Measurements from ENCODE around the gene SMARCE1. TPM values are rescaled to one million over a fixed set of nuclear protein-coding genes. Genes with fewer than 3 reads are reported as not detected.

The SMARCE1 gene
- total RNA-seq, 2 experiments from 2014 or later = 103 to 104 TPM

GRCh38 chr17:40671282-40671681, 23.7 kb upstream of the SMARCE1 start:
- intact Hi-C loops (cut with micrococcal nuclease) = no loop called here
- no peaks in the 10 kb centered on the region for H3K9me3 Mint-ChIP-seq
- POLR2A ChIA-PET = no interaction called here
- H3K4me3 Mint-ChIP-seq = no peak overlapping the region
- CTCF ChIA-PET = no interaction called here
- no peak overlapping the region for H3K27ac Mint-ChIP-seq
- no peak for DNase-seq
- H3K4me1 Mint-ChIP-seq (ENCODE audit: low read depth) = no peaks in the 10 kb centered on the region
- H3K36me3 Mint-ChIP-seq = no peaks in the 10 kb centered on the region
- H3K27me3 Mint-ChIP-seq = peaks cover 10% of the 10 kb centered on the region

- intact Hi-C loops (cut with micrococcal nuclease) = no loop called here
- peaks cover 5% of the 10 kb centered on the region for H3K4me1 Mint-ChIP-seq (ENCODE audit: low read depth)
- H3K27ac Mint-ChIP-seq = no peak overlapping the region
- CTCF ChIA-PET = no interaction called here
- H3K36me3 Mint-ChIP-seq = no peaks in the 10 kb centered on the region
- POLR2A ChIA-PET = interaction anchor here (1.0 kb wide), 1 partner anchor 19 kb away, joined by 3 read pairs; the partner anchor contains the start of gene SMARCE1
- H3K27me3 Mint-ChIP-seq = peaks cover 23% of the 10 kb centered on the region
- H3K9me3 Mint-ChIP-seq = no peaks in the 10 kb centered on the region
- DNase-seq = no peak
- no peak overlapping the region for H3K4me3 Mint-ChIP-seq
Observed at GRCh38 chr17:40666331-40666730, 18.7 kb upstream of the SMARCE1 start.

GRCh38 chr17:40664582-40665333, 17.1 kb upstream of the SMARCE1 start, which contains the start of gene KRT222:
TSS of gene KRT222 (minus strand) at chr17:40665177. CDS start at chr17:40665099, 78 bp downstream.
- no peaks in the 10 kb centered on the region for H3K36me3 Mint-ChIP-seq
- peaks cover 9% of the 10 kb centered on the region for H3K4me1 Mint-ChIP-seq (ENCODE audit: low read depth)
- peaks cover 23% of the 10 kb centered on the region for H3K27me3 Mint-ChIP-seq
- H3K27ac Mint-ChIP-seq = no peak within 1 kb of the TSS
- intact Hi-C loops (cut with micrococcal nuclease) = no loop called here
- H3K9me3 Mint-ChIP-seq = no peaks in the 10 kb centered on the region
- no peak for DNase-seq
- H3K4me3 Mint-ChIP-seq = no peak within 1 kb of the TSS
- POLR2A ChIA-PET = no interaction called here
- CTCF ChIA-PET = no interaction called here

DNA sequence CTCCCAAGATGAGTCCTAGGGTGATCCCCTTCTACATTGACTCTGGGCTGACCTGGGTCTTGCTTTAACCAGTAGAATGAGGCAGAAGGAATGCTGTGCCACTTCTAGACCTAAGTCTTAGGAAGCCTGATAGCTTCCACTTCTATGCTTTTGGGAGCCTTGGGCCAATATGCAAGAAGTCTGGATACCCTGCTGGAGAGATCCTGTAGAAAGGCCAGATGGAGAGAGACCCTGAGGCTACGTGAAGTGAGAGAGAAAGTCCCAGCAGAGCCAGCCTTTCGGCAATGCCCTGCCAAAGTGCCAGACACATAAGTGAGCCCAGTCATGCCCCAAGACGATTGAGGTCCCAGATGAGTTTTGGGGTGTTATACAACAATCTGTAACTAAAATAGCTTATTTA, 15.6 kb upstream of the SMARCE1 start:
- POLR2A ChIA-PET = no interaction called here
- no peak for DNase-seq
- CTCF ChIA-PET = no interaction called here

DNA sequence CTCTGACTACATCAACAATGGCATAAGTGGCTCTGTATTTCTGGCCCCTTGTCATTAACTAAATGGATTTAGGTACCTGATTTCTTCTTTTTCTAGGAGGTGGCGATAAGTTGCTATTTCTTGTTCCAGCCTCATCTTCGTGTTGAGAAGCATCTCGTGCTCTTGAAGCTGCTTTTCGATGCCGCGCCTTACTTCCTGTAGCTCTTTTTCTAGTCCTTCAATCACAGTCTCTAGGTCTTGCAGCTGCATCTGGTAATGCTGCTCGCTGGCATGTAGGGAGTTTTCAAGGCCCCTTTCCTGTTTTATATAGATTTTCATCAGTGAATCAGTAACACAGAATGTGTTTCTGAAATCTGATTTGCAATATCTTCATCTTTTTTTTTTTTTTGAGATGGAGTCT, 12.3 kb upstream of the SMARCE1 start:
- Mint-ChIP-seq H3K27me3 (peaks cover 15% of the 10 kb centered on the region), H3K4me3 (no peak overlapping the region), H3K36me3 (no peaks in the 10 kb centered on the region), H3K4me1 (ENCODE audit: low read depth) (peaks cover 8% of the 10 kb centered on the region), H3K9me3 (peaks cover 2% of the 10 kb centered on the region), H3K27ac (no peak overlapping the region)
- CTCF ChIA-PET = no interaction called here
- intact Hi-C loops (cut with micrococcal nuclease) = loop anchor here (1.0 kb wide), 1 partner anchor 41 kb away; no protein-coding TSS in a partner anchor
- DNase-seq = no peak
- POLR2A ChIA-PET = interaction anchor here (1.4 kb wide), 1 partner anchor 11 kb away, joined by 4 read pairs; no protein-coding TSS in a partner anchor

More for the DNA sequence above, 15.6 kb upstream of the SMARCE1 start:
- Mint-ChIP-seq H3K27ac (no peak overlapping the region), H3K36me3 (no peaks in the 10 kb centered on the region), H3K9me3 (no peaks in the 10 kb centered on the region), H3K27me3 (peaks cover 25% of the 10 kb centered on the region), H3K4me1 (ENCODE audit: low read depth) (peaks cover 11% of the 10 kb centered on the region), H3K4me3 (no peak overlapping the region)
- intact Hi-C loops (cut with micrococcal nuclease) = no loop called here

DNA sequence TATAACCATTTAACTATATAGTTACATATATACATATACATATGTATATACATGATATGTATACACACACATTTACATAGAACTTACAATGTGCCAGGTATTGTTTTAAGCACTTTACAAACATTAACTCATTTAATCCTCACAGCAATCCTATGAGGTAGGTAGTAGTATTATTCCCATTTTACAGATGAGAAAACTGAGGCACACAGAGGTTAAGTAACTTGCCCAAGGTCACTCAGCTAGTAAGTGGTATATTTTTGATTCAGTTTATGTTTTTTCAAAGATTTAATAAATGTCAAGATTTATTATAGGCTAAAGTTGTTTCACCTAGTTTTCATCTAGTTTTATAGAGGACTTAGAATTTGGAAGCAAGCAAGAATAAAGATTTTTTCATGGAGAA, 10.8 kb upstream of the SMARCE1 start:
- no peak overlapping the region for H3K4me3 Mint-ChIP-seq
- H3K27me3 Mint-ChIP-seq = peaks cover 9% of the 10 kb centered on the region
- intact Hi-C loops (cut with micrococcal nuclease) = no loop called here
- no peaks in the 10 kb centered on the region for H3K36me3 Mint-ChIP-seq
- peaks cover 5% of the 10 kb centered on the region for H3K4me1 Mint-ChIP-seq (ENCODE audit: low read depth)
- H3K27ac Mint-ChIP-seq = no peak overlapping the region
- POLR2A ChIA-PET = no interaction called here
- no peak for DNase-seq
- CTCF ChIA-PET = no interaction called here
- peaks cover 2% of the 10 kb centered on the region for H3K9me3 Mint-ChIP-seq

GRCh38 chr17:40651939-40652338, 4.3 kb upstream of the SMARCE1 start:
- Mint-ChIP-seq H3K4me3 (no peak overlapping the region), H3K36me3 (peaks cover 4% of the 10 kb centered on the region), H3K4me1 (ENCODE audit: low read depth) (peaks cover 8% of the 10 kb centered on the region), H3K27me3 (no peaks in the 10 kb centered on the region), H3K27ac (no peak overlapping the region), H3K9me3 (no peaks in the 10 kb centered on the region)
- ChIA-PET CTCF (no interaction called here), POLR2A (no interaction called here)
- no peak for DNase-seq
- intact Hi-C loops (cut with micrococcal nuclease) = no loop called here

GRCh38 chr17:40648384-40648968, 858 bp upstream of the SMARCE1 start:
- intact Hi-C loops (cut with micrococcal nuclease) = no loop called here

DNA sequence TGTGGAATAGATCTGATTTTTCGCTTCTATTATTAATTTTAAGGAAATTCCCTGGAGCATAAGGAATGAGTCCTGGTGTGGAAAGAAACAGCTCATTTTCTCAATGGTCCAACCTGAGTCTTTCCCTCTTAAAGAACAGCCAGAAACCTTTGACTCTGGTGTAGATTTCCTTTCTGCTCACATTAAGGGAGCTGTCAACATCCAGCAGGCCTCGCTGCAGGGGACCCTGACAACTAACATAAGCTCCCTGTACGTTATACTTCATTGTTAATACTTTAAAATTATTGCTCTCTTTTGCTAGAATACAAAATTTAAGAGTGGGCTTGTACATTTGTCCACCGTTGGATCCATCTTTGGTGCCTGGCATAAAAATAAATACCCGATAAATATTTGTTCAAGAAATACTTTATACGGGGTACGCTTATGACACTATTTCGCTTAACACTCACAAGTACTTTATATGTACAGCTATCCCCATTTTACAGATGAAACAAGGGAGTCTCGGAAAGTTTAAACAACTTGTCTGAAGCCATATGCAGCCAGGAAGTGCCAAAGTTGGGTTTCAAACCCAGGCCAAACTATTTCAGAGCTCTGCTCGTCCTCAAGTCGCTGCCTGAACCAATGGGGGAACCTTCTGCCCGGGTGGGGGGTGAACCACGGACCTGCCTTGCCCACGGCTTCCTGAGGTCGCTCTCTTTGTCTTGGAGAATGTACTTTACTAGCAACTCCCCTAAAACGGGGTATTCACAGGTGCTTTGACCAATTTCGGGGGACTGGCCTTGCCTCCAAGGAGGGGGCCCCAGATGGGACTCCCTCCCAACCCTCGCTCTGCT, 611 bp downstream of the SMARCE1 start:
- Mint-ChIP-seq H3K4me3 (peak overlapping the region; percentile 92), H3K27me3 (no peaks in the 10 kb centered on the region), H3K4me1 (ENCODE audit: low read depth) (peaks cover 46% of the 10 kb centered on the region), H3K36me3 (peaks cover 29% of the 10 kb centered on the region), H3K9me3 (no peaks in the 10 kb centered on the region), H3K27ac (peak overlapping the region; percentile 97)
- intact Hi-C loops (cut with micrococcal nuclease) = loop anchor here (2.0 kb wide), 1 partner anchor 22 kb away; no protein-coding TSS in a partner anchor
- peak; percentile 58 for DNase-seq
- POLR2A ChIA-PET = interaction anchor here (0.6 to 3.2 kb wide), 15 partner anchors 18 to 853 kb away, joined by 3 to 28 read pairs (median 4); partner anchors contain the start of gene CCR7
- CTCF ChIA-PET = interaction anchor here (0.6 to 3.3 kb wide), 13 partner anchors 8 to 1049 kb away, joined by 3 to 17 read pairs (median 4); no protein-coding TSS in a partner anchor

More at GRCh38 chr17:40648384-40648968, 858 bp upstream of the SMARCE1 start:
- H3K27me3 Mint-ChIP-seq = no peaks in the 10 kb centered on the region
- CTCF ChIA-PET = interaction anchor here (0.9 to 3.3 kb wide), 4 partner anchors 29 to 1014 kb away, joined by 4 to 17 read pairs (median 10); no protein-coding TSS in a partner anchor
- H3K9me3 Mint-ChIP-seq = no peaks in the 10 kb centered on the region
- H3K4me1 Mint-ChIP-seq (ENCODE audit: low read depth) = peaks cover 37% of the 10 kb centered on the region
- H3K27ac Mint-ChIP-seq = peak overlapping the region; percentile 97
- peaks cover 19% of the 10 kb centered on the region for H3K36me3 Mint-ChIP-seq
- DNase-seq = no peak
- POLR2A ChIA-PET = interaction anchor here (0.6 to 3.2 kb wide), 6 partner anchors 11 to 201 kb away, joined by 3 to 28 read pairs (median 8); no protein-coding TSS in a partner anchor
- peak overlapping the region; percentile 92 for H3K4me3 Mint-ChIP-seq

DNA sequence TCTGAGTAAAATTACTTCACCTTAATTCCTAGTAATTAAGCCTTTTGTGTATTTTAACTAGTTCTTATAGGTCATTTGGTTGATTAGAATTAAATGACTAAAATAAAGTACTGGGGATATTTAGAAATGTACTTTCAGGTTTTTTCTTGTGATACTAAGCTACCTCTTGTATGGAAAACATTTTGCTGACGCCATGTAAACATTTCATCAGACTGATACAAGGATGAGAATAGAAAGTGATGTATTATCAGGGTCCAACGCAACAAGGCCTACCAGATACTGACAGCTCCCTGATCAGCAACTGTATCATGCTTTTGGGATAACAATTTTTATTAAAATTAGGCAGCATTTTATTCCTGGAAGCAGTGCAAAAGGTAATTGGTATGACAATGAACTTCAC, 1.7 kb downstream of the SMARCE1 start:
- H3K4me1 Mint-ChIP-seq (ENCODE audit: low read depth) = peaks cover 53% of the 10 kb centered on the region
- H3K27ac Mint-ChIP-seq = no peak overlapping the region
- ChIA-PET POLR2A (interaction anchor here (0.8 to 3.2 kb wide), 5 partner anchors 18 to 173 kb away, joined by 3 to 28 read pairs (median 12); no protein-coding TSS in a partner anchor), CTCF (interaction anchor here (0.8 to 3.3 kb wide), 6 partner anchors 16 to 1017 kb away, joined by 3 to 17 read pairs (median 8); no protein-coding TSS in a partner anchor)
- DNase-seq = no peak
- no peaks in the 10 kb centered on the region for H3K9me3 Mint-ChIP-seq
- H3K36me3 Mint-ChIP-seq = peaks cover 33% of the 10 kb centered on the region
- no peaks in the 10 kb centered on the region for H3K27me3 Mint-ChIP-seq
- intact Hi-C loops (cut with micrococcal nuclease) = loop anchor here (2.0 kb wide), 1 partner anchor 21 kb away; no protein-coding TSS in a partner anchor
- H3K4me3 Mint-ChIP-seq = peak overlapping the region; percentile 92

GRCh38 chr17:40645291-40645690, 2.3 kb downstream of the SMARCE1 start:
- Mint-ChIP-seq H3K9me3 (no peaks in the 10 kb centered on the region), H3K4me1 (ENCODE audit: low read depth) (peaks cover 56% of the 10 kb centered on the region), H3K36me3 (peaks cover 35% of the 10 kb centered on the region), H3K27ac (no peak overlapping the region), H3K27me3 (no peaks in the 10 kb centered on the region), H3K4me3 (no peak overlapping the region)
- intact Hi-C loops (cut with micrococcal nuclease) = no loop called here
- no peak for DNase-seq
- CTCF ChIA-PET = interaction anchor here (1.0 kb wide), 1 partner anchor 85 kb away, joined by 3 read pairs; no protein-coding TSS in a partner anchor
- POLR2A ChIA-PET = interaction anchor here (0.8 kb wide), 1 partner anchor 18 kb away, joined by 3 read pairs; no protein-coding TSS in a partner anchor

Data from activated CD4-positive, alpha-beta memory T cell treated with anti-CD3 and anti-CD28 coated beads for 36 hours (primary cell).